Panc1 (cell line): ENCODE data around the gene RGMA. TPM values are rescaled to one million over a fixed set of nuclear protein-coding genes. Genes with fewer than 3 reads are reported as not detected.

Source experiments
- ATAC-seq: fragments of 200-7000 bp; cut with Tn5 transposase; 2 replicates; pipeline ENCODE4 v1.9.1; 2020; ENCODE audit warnings: mild to moderate bottlenecking, moderate library complexity
- BruUV-seq: library from RNA; stranded (reverse); fragments of 400-500 nt; replicated peaks from 2 replicates; lab custom pipeline; 2021; lab: Mats Ljungman, UMichigan
- CTCF ChIA-PET: fragments of 300-600 bp; sonication (Branson Sonifier 250); formaldehyde crosslinking; loops from one replicate; lab custom pipeline; 2022; ENCODE audit warnings: antibody characterized with exemption; lab: Charles Lee
- POLR2A ChIA-PET: fragments of 300-600 bp; sonication (Branson Sonifier 250); formaldehyde crosslinking; loops from one replicate; lab custom pipeline; 2022; ENCODE audit warnings: antibody characterized with exemption; lab: Charles Lee
- DNase-seq: peaks from one replicate; pipeline ENCODE4 v3.0.0-alpha.2; 2010; ENCODE audit warnings: low read depth, low spot score
- H3K27ac ChIP-seq: 2 replicates; pipeline ENCODE4 v1.5.1; 2011; ENCODE audit warnings: mild to moderate bottlenecking, low read length, inconsistent platforms
- H3K27me3 ChIP-seq: fragments of 200-500 bp; sonication (Bioruptor generic); 2 replicates; pipeline ENCODE4 v1.6.0; 2014; ENCODE audit warnings: low read length, inconsistent platforms; ENCODE audit not compliant: control insufficient read depth, insufficient read depth
- H3K36me3 ChIP-seq: fragments of 200-500 bp; sonication (Bioruptor generic); 2 replicates; pipeline ENCODE4 v1.5.1; 2014; ENCODE audit warnings: inconsistent platforms, mild to moderate bottlenecking, low read length, moderate library complexity; ENCODE audit not compliant: control insufficient read depth, insufficient read depth
- H3K4me1 ChIP-seq: 2 replicates; pipeline ENCODE4 v1.5.1; 2011; ENCODE audit warnings: inconsistent platforms, mild to moderate bottlenecking, low read length, moderate library complexity; ENCODE audit not compliant: control insufficient read depth, insufficient read depth
- H3K4me3 ChIP-seq, 2 experiments: 2 replicates each; pipeline ENCODE4 v1.5.1; 2011 to 2012; ENCODE audit warnings: low read depth in 2 of 2, low read length in 2 of 2, mild to moderate bottlenecking in 2 of 2, inconsistent platforms in 1 of 2, moderate library complexity in 1 of 2
- H3K9me3 ChIP-seq: fragments of 200-500 bp; sonication (Bioruptor generic); 2 replicates; pipeline ENCODE4 v1.5.1; 2014; ENCODE audit warnings: low read depth, mild to moderate bottlenecking, inconsistent platforms, low read length, moderate library complexity; ENCODE audit not compliant: control insufficient read depth, insufficient read depth
- POLR2AphosphoS5 ChIP-seq: IDR thresholded peaks from 2 replicates; pipeline ENCODE4 v1.6.1; 2012; ENCODE audit warnings: mild to moderate bottlenecking, low read depth, low read length, moderate library complexity
- SIN3A ChIP-seq: IDR thresholded peaks from 2 replicates; pipeline ENCODE4 v1.6.1; 2012; ENCODE audit warnings: low read depth, mild to moderate bottlenecking, low read length, moderate library complexity, borderline replicate concordance; ENCODE audit not compliant: insufficient read depth
- TCF7L2 ChIP-seq: IDR thresholded peaks from 2 replicates; pipeline ENCODE4 v1.6.1; 2011; ENCODE audit warnings: mild to moderate bottlenecking, low read depth, low read length, inconsistent platforms
- in situ Hi-C: cut with HindIII; loops from 2 replicates; pipeline ENCODE4 v1.10.0; 2016; ENCODE audit warnings: low sequenced_read_pairs, low pct_unique_long_range_greater_than_20kb
- intact Hi-C: fragments of 100-400 bp; cut with micrococcal nuclease; formaldehyde crosslinking; loops from one replicate; pipeline ENCODE4 v1.10.0; 2022; ENCODE audit not compliant: unreplicated experiment
- total RNA-seq: library from RNA; stranded (reverse); gene quantifications from one replicate; pipeline ENCODE4 v1.2.1, GENCODE V29; 2021; ENCODE audit not compliant: unreplicated experiment
- TF ChIP-seq, protein P1 (sequence below), 2 experiments: IDR thresholded peaks; 2 replicates each; pipeline ENCODE4 v1.6.1; 2011 to 2012; ENCODE audit warnings: low read depth in 2 of 2, control low read depth in 1 of 2, low read length in 1 of 2, mild to moderate bottlenecking in 1 of 2, moderate library complexity in 1 of 2; ENCODE audit not compliant: insufficient read depth in 1 of 2
- TF ChIP-seq, protein P2 (sequence below): fragments of 450-650 bp; IDR thresholded peaks from 2 replicates; pipeline ENCODE4 v1.5.1; 2017; ENCODE audit warnings: mild to moderate bottlenecking

Gene RGMA
- total RNA-seq, 1 experiment from 2014 or later, result 0.62 TPM

DNA sequence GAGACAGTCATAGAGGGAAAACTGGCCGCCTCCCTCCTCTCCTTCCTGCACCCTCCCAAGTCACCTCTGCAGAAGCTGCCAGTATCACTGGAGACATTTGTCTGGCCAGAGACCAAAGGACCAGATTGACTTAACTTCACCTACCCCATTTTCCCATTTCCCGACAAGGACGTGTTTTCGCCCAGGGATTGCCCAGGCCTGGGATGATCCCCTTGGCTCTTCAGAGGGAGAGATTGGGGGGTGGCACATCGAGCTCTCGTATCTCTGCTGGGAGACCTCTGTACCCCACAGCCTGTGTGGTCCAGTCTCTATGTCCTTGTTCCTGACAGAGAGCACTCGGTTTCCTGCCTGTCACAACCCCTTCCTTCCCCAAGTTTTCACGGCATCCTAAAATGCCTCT lies 31.4 kb downstream of the RGMA start:
- Histone ChIP-seq H3K27ac (no peak overlapping the region), H3K27me3 (no peaks in the 10 kb centered on the region; the same call in 1 of the 2 replicates), H3K4me3 (no peak overlapping the region), H3K36me3 (no peaks in the 10 kb centered on the region), H3K9me3 (no peaks in the 10 kb centered on the region), H3K4me1 (no peaks in the 10 kb centered on the region; the same call in 1 of the 2 replicates)
- intact Hi-C loops (no loop called here), in situ Hi-C loops (no loop called here)
- BruUV-seq, result no TSS peak
- DNase-seq (no peak), ATAC-seq (no peak)
- POLR2A ChIA-PET, result no interaction called here
- CTCF ChIA-PET, result no interaction called here
- no peak for TF ChIP-seq POLR2AphosphoS5
- TF ChIP-seq, protein P1, sequence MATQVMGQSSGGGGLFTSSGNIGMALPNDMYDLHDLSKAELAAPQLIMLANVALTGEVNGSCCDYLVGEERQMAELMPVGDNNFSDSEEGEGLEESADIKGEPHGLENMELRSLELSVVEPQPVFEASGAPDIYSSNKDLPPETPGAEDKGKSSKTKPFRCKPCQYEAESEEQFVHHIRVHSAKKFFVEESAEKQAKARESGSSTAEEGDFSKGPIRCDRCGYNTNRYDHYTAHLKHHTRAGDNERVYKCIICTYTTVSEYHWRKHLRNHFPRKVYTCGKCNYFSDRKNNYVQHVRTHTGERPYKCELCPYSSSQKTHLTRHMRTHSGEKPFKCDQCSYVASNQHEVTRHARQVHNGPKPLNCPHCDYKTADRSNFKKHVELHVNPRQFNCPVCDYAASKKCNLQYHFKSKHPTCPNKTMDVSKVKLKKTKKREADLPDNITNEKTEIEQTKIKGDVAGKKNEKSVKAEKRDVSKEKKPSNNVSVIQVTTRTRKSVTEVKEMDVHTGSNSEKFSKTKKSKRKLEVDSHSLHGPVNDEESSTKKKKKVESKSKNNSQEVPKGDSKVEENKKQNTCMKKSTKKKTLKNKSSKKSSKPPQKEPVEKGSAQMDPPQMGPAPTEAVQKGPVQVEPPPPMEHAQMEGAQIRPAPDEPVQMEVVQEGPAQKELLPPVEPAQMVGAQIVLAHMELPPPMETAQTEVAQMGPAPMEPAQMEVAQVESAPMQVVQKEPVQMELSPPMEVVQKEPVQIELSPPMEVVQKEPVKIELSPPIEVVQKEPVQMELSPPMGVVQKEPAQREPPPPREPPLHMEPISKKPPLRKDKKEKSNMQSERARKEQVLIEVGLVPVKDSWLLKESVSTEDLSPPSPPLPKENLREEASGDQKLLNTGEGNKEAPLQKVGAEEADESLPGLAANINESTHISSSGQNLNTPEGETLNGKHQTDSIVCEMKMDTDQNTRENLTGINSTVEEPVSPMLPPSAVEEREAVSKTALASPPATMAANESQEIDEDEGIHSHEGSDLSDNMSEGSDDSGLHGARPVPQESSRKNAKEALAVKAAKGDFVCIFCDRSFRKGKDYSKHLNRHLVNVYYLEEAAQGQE (IDR thresholded peaks at IDR 0.05; ENCODE audit: insufficient read depth in 1 of 2, low read depth in 2 of 2, low read length in 1 of 2), result no peak
- TF ChIP-seq, protein P2, sequence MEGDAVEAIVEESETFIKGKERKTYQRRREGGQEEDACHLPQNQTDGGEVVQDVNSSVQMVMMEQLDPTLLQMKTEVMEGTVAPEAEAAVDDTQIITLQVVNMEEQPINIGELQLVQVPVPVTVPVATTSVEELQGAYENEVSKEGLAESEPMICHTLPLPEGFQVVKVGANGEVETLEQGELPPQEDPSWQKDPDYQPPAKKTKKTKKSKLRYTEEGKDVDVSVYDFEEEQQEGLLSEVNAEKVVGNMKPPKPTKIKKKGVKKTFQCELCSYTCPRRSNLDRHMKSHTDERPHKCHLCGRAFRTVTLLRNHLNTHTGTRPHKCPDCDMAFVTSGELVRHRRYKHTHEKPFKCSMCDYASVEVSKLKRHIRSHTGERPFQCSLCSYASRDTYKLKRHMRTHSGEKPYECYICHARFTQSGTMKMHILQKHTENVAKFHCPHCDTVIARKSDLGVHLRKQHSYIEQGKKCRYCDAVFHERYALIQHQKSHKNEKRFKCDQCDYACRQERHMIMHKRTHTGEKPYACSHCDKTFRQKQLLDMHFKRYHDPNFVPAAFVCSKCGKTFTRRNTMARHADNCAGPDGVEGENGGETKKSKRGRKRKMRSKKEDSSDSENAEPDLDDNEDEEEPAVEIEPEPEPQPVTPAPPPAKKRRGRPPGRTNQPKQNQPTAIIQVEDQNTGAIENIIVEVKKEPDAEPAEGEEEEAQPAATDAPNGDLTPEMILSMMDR, result no peak
- TF ChIP-seq TCF7L2, result no peak
- TF ChIP-seq SIN3A, result no peak

DNA sequence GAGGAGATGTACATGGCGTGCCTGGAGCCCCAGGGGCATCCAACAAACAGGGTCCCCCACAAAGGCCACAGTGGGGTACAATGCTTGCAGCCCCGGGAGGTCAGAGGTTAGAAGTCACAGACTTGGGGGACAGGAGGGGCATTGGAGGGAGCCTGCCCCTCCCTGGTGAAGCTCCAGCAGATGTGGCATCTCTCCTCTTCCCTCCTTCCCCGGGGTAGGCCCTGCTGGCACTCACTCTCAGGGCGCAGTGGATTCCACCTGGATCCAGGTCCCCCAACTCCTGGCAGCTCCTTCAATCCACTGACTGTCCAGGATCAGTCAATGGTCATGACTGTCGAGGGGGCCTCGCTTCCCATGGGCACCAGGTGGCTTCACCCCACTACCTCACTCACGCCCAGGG lies 32.2 kb downstream of the RGMA start:
- ATAC-seq, result no peak
- CTCF ChIA-PET, result no interaction called here
- Histone ChIP-seq H3K4me1 (no peaks in the 10 kb centered on the region; the same call in 1 of the 2 replicates), H3K27me3 (no peaks in the 10 kb centered on the region; the same call in 1 of the 2 replicates), H3K36me3 (no peaks in the 10 kb centered on the region), H3K27ac (no peak overlapping the region), H3K9me3 (no peaks in the 10 kb centered on the region), H3K4me3 (no peak overlapping the region)
- POLR2A ChIA-PET, result no interaction called here
- TF ChIP-seq, protein P1 (IDR thresholded peaks at IDR 0.05; ENCODE audit: insufficient read depth in 1 of 2, low read depth in 2 of 2, low read length in 1 of 2), result no peak
- no peak for TF ChIP-seq POLR2AphosphoS5
- no peak for TF ChIP-seq TCF7L2
- TF ChIP-seq, protein P2, result no peak
- TF ChIP-seq SIN3A, result no peak
- intact Hi-C loops, result no loop called here
- in situ Hi-C loops, result no loop called here
- DNase-seq, result no peak
- no TSS peak for BruUV-seq
